Testis (tissue), 3 donors: Measurements from ENCODE around the gene TBC1D16. TPM values are rescaled to one million over a fixed set of nuclear protein-coding genes. Genes with fewer than 3 reads are reported as not detected.

Experiments used
- DNase-seq: peaks from one replicate; pipeline ENCODE4 v3.0.0-alpha.2; 2019
- H3K27ac ChIP-seq, 2 donors: fragments of 200-600 bp; sonication (generic); one replicate each; pipeline ENCODE4 v1.5.1; 2019
- H3K27me3 ChIP-seq: fragments of 200-600 bp; sonication (generic); one replicate; pipeline ENCODE4 v1.5.1; 2019
- H3K36me3 ChIP-seq: fragments of 200-600 bp; sonication (generic); one replicate; pipeline ENCODE4 v1.5.1; 2017; ENCODE audit warnings: low read depth; ENCODE audit errors: missing control alignments
- H3K4me1 ChIP-seq: fragments of 200-600 bp; sonication (generic); one replicate; pipeline ENCODE4 v1.5.1; 2019
- H3K4me3 ChIP-seq, 2 donors: fragments of 200-600 bp; sonication (generic); one replicate each; pipeline ENCODE4 v1.5.1; 2017 to 2019
- H3K9me3 ChIP-seq: fragments of 200-600 bp; sonication (generic); one replicate; pipeline ENCODE4 v1.5.1; 2017
- POLR2A ChIP-seq: fragments of 450-650 bp; IDR thresholded peaks from one replicate; pipeline ENCODE4 v1.6.1; 2017; ENCODE audit warnings: antibody characterized with exemption, mild to moderate bottlenecking, moderate library complexity
- WGBS, 2 donors: methylation state at CpG; one replicate each; pipeline ENCODE4 v1.1.5; 2018; 5-methylcytosine and 5-hydroxymethylcytosine counted together
- intact Hi-C: fragments of 100-400 bp; cut with DNase I; formaldehyde crosslinking; loops from one replicate; pipeline ENCODE4 v1.15.1; 2023; ENCODE audit warnings: low total_unique reads
- polyA plus RNA-seq: library from polyadenylated mRNA; stranded (reverse); fragments of 350-450 nt; fragmentation: Illumina TruSeq; extraction: RNeasy Lipid Tissue Mini Kit (QIAGEN cat#74804); gene quantifications from one replicate; pipeline ENCODE4 v1.2.3, GENCODE V29; 2014; ENCODE audit warnings: low read depth, low replicate concordance; ENCODE audit not compliant: insufficient read depth
- total RNA-seq, 2 donors: library from RNA; depleted of rRNA; stranded (reverse); fragments of >200 nt; gene quantifications; one replicate each; pipeline ENCODE4 v1.2.3, GENCODE V29; 2016
- TF ChIP-seq, protein P1 (sequence below), 3 experiments: fragments of 450-650 bp in 2 of 3; fragments of 200-600 bp in 1 of 3; sonication (generic) in 1 of 3; IDR thresholded peaks; one replicate each; pipeline ENCODE4 v1.5.1; 2016 to 2019; ENCODE audit warnings: antibody characterized with exemption in 3 of 3, mild to moderate bottlenecking in 2 of 3, moderate library complexity in 1 of 3

Gene TBC1D16
- total and polyA plus RNA-seq, 3 donors from 2014 or later = 11.0 to 16.0 (median 11.7) TPM

DNA sequence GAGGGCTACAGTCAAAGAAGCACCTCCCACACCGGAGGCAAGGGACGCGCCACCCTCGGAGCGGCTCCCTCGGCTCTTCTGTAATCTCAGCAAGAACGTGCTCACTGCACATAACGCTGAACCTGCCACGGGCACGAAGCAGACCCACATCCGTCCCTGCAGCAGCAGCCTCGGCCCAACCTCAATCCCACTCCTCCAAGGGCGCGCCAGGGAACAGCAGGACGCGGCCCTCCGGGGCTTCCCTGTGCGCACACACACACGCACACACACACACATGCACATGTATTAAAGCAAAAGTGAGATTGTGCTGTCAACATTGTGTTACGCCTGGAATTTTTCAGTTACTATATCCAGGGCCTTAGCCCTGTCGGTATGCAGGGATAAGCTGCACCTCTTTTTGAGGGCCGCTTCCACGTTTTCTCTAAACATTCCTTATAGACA, 54.0 kb downstream of the TBC1D16 start:
- no peaks in the 10 kb centered on the region for H3K36me3 ChIP-seq
- no peak overlapping the region for H3K27ac ChIP-seq
- H3K9me3 ChIP-seq = no peaks in the 10 kb centered on the region
- TF ChIP-seq, protein P1, sequence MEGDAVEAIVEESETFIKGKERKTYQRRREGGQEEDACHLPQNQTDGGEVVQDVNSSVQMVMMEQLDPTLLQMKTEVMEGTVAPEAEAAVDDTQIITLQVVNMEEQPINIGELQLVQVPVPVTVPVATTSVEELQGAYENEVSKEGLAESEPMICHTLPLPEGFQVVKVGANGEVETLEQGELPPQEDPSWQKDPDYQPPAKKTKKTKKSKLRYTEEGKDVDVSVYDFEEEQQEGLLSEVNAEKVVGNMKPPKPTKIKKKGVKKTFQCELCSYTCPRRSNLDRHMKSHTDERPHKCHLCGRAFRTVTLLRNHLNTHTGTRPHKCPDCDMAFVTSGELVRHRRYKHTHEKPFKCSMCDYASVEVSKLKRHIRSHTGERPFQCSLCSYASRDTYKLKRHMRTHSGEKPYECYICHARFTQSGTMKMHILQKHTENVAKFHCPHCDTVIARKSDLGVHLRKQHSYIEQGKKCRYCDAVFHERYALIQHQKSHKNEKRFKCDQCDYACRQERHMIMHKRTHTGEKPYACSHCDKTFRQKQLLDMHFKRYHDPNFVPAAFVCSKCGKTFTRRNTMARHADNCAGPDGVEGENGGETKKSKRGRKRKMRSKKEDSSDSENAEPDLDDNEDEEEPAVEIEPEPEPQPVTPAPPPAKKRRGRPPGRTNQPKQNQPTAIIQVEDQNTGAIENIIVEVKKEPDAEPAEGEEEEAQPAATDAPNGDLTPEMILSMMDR (IDR thresholded peaks at IDR 0.05) = no peak
- no peak for TF ChIP-seq POLR2A
- peaks cover 33% of the 10 kb centered on the region for H3K4me1 ChIP-seq
- no peak for DNase-seq
- no peak overlapping the region for H3K4me3 ChIP-seq
- no peaks in the 10 kb centered on the region for H3K27me3 ChIP-seq
- WGBS, 2 donors = 93 to 95% methylated on average over 18 to 23 of the region's 23 CpGs
- intact Hi-C loops = no loop called here

DNA sequence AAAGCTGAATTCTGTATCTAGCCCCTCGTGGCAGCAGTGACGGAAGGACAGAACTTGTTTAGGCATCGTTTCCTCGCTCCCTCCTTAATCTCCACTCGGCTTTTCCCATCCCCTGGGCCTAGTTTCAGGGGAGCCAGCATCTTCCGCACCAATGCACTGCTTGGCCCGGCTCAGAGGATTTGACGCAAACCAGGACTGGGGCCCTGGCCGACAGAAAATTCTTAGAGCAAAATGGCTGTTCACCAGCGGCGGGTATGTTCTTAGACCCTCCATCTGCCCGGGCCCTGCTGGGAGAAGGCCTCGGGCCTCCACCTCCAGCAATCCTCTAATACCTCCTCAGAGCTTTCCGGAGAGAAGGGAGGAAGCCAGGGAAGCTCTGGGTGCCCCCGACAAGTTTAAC, 54.6 kb downstream of the TBC1D16 start:
- Histone ChIP-seq H3K4me3 (no peak overlapping the region), H3K9me3 (no peaks in the 10 kb centered on the region), H3K36me3 (no peaks in the 10 kb centered on the region), H3K27me3 (no peaks in the 10 kb centered on the region), H3K27ac (peak overlapping the region in 1 of 2 donors; percentile 79), H3K4me1 (peaks cover 29% of the 10 kb centered on the region)
- TF ChIP-seq, protein P1 (IDR thresholded peaks at IDR 0.05) = no peak
- no peak for TF ChIP-seq POLR2A
- WGBS, 2 donors = 85 to 89% methylated on average over 15 of the region's 15 CpGs
- intact Hi-C loops = no loop called here
- no peak for DNase-seq

DNA sequence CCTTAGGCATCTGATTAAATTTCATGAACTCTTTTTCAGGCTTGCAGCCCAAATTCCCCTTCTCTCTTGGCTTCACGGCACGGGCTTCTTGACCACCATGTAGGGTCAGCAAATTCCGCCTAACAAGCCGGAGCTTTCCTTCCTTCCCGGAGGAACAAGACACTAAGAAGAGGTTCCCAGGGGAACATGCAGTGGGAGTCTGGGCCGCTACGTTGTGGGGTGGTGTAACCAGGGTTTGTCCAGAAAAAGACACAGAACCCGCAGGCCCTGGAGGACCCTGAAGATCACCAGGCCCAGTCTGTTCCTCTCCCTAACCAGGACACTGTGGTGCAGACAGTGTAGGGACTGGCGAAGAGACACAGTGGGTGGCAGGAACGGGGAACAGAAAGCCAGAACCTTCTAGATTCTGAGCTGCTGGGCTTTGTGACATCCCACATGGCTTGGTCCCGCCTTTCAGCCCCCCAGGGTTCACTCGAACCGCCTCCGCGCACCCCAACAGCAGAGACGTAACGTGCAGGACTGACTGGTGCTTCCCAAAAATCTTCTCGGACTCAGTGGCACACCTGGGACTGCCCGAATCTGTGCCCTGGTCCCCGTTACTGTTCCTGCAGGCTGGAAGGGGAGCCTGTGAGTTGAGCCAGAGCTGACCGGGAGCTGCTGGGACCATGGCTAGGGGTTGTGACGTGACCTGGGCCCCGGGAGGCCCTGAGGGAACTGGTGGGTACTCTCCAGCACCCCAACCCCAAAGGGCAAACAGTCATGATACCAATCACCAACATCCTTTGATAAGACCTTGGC, 55.2 kb downstream of the TBC1D16 start:
- DNase-seq = no peak
- peak overlapping the region; percentile 62 to 79 for H3K27ac ChIP-seq
- H3K36me3 ChIP-seq = no peaks in the 10 kb centered on the region
- no peaks in the 10 kb centered on the region for H3K27me3 ChIP-seq
- H3K4me3 ChIP-seq = no peak overlapping the region
- TF ChIP-seq POLR2A = no peak
- TF ChIP-seq, protein P1 (IDR thresholded peaks at IDR 0.05) = no peak
- 79 to 88% methylated on average over 23 of the region's 23 CpGs for WGBS, 2 donors
- intact Hi-C loops = no loop called here
- peaks cover 29% of the 10 kb centered on the region for H3K4me1 ChIP-seq
- H3K9me3 ChIP-seq = no peaks in the 10 kb centered on the region

DNA sequence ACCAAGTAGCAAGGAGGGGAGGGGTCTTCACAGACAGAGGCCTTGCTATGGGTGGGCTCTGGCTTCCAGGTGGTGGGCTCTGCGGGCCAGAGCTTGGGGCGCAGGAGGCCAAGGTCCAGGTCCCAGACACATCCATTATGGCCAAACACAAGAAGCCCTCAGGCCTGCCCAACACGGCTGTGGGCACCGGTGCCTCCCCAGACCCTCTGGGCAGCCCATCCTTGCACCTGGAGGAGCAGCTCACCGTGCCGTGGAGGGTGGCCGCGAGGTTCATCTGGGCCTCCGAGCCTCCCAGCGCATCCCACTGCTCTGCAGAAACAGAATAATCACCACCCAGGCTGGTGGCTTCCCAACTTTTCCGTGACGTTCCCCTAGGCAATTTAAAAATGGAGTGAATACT, 55.9 kb downstream of the TBC1D16 start:
- Histone ChIP-seq H3K27ac (peak overlapping the region; percentile 79 to 82), H3K36me3 (no peaks in the 10 kb centered on the region), H3K4me3 (no peak overlapping the region), H3K4me1 (peaks cover 29% of the 10 kb centered on the region), H3K9me3 (no peaks in the 10 kb centered on the region), H3K27me3 (no peaks in the 10 kb centered on the region)
- WGBS, 2 donors = 86 to 94% methylated on average over 8 to 10 of the region's 12 CpGs
- no peak for TF ChIP-seq POLR2A
- TF ChIP-seq, protein P1 (IDR thresholded peaks at IDR 0.05) = no peak
- intact Hi-C loops = no loop called here
- DNase-seq = no peak
